Measurements from ENCODE around the gene HMGXB4.

The HMGXB4 gene, protein sequence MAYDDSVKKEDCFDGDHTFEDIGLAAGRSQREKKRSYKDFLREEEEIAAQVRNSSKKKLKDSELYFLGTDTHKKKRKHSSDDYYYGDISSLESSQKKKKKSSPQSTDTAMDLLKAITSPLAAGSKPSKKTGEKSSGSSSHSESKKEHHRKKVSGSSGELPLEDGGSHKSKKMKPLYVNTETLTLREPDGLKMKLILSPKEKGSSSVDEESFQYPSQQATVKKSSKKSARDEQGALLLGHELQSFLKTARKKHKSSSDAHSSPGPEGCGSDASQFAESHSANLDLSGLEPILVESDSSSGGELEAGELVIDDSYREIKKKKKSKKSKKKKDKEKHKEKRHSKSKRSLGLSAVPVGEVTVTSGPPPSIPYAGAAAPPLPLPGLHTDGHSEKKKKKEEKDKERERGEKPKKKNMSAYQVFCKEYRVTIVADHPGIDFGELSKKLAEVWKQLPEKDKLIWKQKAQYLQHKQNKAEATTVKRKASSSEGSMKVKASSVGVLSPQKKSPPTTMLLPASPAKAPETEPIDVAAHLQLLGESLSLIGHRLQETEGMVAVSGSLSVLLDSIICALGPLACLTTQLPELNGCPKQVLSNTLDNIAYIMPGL

DNA sequence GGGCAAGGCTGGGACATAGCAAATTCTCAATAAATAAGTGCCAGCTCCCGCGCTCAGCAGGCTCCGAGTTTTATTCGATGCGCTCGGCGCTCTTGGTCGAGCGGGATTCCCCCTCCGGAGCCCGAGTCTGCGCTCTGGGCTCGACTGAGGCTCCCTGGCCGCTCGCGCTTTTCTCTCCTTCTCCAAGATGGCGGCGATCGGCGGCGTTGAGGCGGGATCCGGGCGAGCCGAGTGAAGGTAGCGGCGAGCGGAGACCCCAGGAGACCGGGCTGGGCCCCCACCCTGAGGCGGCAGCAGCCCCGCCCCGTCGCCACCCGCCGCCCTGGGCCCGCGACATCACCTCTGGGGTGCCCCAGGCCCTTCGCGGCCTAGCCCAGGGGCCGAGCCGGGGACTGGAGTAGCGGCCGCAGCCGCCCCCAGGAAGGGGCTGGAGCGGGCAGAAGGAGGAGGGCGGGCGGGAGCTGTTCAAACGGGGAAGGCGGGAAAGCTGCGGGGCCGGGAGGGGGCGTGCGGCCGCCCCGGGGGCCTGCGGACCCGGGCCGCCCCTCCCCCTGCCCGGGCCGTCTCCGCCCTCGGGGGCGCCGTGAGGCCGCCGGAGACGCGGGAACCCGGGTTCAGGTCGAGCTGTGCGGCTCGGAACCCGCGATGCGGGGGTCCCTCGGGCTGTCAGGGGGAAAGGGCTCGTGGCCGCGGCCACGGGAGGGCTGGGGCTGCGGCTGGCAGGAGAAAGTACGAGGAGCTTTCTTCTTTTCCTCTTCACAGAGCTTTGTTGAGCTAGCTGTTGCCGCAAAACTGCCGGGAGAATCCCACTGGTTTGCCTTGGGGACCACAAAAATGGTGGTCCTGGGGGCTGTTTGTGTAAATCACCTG, at the start of gene HMGXB4:
Gene HMGXB4 (plus strand): TSS at position 173 of the 870 bp plus-strand sequence. CDS start 4,898 bp downstream, outside the sequence.
- DNase-seq (ENCODE audit: low read depth, low spot score) = peak; percentile 38
- TF ChIP-seq, protein P1, sequence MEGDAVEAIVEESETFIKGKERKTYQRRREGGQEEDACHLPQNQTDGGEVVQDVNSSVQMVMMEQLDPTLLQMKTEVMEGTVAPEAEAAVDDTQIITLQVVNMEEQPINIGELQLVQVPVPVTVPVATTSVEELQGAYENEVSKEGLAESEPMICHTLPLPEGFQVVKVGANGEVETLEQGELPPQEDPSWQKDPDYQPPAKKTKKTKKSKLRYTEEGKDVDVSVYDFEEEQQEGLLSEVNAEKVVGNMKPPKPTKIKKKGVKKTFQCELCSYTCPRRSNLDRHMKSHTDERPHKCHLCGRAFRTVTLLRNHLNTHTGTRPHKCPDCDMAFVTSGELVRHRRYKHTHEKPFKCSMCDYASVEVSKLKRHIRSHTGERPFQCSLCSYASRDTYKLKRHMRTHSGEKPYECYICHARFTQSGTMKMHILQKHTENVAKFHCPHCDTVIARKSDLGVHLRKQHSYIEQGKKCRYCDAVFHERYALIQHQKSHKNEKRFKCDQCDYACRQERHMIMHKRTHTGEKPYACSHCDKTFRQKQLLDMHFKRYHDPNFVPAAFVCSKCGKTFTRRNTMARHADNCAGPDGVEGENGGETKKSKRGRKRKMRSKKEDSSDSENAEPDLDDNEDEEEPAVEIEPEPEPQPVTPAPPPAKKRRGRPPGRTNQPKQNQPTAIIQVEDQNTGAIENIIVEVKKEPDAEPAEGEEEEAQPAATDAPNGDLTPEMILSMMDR (IDR thresholded peaks at IDR 0.05; ENCODE audit: insufficient read depth, low read length, missing control alignments) = peak; percentile 5
- H3K4me3 ChIP-seq (ENCODE audit: low read depth, low read length) = peak within 1 kb of the TSS; percentile 72
- ChIA-PET POLR2A (interaction anchor here (0.5 kb wide), 1 partner anchor 103 kb away, joined by 3 read pairs; no protein-coding TSS in a partner anchor), CTCF (interaction anchor here (1.5 to 3.8 kb wide), 3 partner anchors 12 to 27 kb away, joined by 4 to 16 read pairs (median 10); no protein-coding TSS in a partner anchor)

DNA sequence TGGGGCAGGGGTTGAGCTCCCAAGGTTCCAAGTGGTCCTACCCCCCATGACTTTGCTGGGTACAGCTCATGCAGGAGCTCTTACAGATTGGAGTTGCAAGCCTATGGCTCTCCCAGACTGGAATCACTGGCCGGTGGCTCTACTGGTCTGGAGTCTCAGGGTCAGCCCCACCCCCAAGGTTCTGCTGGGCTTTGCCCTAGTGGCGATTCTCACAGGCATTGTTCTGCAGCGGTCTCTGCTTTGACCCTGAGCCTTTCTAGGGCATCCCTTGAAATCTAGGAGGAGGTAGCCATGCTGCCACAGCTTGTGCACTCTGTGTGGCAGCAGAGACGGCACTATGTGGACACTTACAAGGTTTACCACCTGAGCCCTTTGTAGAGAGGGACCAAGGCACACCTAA, 49.3 kb upstream of the HMGXB4 start:
- H3K4me3 ChIP-seq (ENCODE audit: low read depth, low read length) = no peak overlapping the region
- POLR2A ChIA-PET = no interaction called here
- CTCF ChIA-PET = no interaction called here
- DNase-seq (ENCODE audit: low read depth, low spot score) = no peak
- TF ChIP-seq, protein P1 (IDR thresholded peaks at IDR 0.05; ENCODE audit: insufficient read depth, low read length, missing control alignments) = no peak

DNA sequence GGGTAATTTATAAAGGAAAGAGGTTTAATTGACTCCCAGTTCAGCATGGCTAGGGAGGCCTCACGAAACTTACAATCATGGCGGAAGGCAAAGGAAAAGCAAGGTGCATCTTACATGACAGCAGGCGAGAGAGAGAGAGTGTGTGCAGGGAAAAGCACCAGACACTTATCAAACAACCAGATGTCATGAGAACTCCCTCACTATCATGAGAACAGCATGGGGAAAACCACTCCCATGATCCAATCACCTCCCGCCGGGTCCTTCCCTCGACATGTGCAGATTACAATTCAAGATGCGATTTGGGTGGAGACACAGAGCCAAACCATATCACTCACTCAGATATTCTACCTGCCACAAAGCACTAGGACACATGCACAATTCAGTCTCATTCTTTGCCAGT, 48.1 kb upstream of the HMGXB4 start:
- TF ChIP-seq, protein P1 (IDR thresholded peaks at IDR 0.05; ENCODE audit: insufficient read depth, low read length, missing control alignments) = no peak
- no peak for DNase-seq (ENCODE audit: low read depth, low spot score)
- H3K4me3 ChIP-seq (ENCODE audit: low read depth, low read length) = no peak overlapping the region
- CTCF ChIA-PET = no interaction called here
- POLR2A ChIA-PET = no interaction called here

DNA sequence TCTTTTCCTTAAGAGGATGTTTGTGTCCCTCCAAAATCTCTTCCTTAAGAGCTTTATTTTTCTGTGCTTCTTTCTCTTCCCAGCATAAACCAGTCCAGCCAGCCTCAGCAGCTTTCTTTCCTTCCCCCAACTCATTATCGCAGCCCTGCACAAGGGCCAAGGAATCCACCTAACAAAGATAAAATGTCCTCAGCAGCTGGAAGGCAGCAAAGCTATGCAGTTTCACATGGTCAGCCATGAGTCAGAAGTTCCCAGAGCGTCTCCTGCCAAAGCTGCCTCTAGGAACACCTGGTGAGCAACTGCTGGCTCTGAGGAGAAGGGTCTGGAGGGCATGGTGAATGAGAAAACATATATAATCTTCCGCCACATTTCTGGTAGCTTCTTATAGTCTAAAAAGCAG, 45.3 kb upstream of the HMGXB4 start:
- ChIA-PET CTCF (interaction anchor here (0.8 to 1.0 kb wide), 2 partner anchors 13 to 57 kb away, joined by 3 read pairs; no protein-coding TSS in a partner anchor), POLR2A (no interaction called here)
- TF ChIP-seq, protein P1 (IDR thresholded peaks at IDR 0.05; ENCODE audit: insufficient read depth, low read length, missing control alignments) = no peak
- no peak for DNase-seq (ENCODE audit: low read depth, low spot score)
- no peak overlapping the region for H3K4me3 ChIP-seq (ENCODE audit: low read depth, low read length)

DNA sequence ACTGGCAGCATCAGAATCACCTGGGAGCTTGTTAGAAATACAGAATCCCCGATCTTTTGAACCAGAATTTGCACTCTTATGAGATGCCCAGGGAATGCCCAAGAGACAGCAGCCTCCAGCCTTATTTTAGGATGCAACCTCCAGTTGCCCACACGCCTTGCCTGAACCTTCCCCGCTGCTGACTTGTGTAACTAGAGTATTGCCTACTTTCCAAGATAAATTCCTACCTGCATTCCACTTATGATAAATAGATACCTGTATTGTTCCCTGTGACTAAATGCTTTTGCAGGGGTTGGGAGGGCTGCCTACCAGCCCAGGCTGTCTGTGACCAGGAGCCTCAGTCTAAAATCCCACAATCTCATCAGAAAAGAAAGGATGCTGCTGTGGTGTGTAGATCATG, 44.3 kb upstream of the HMGXB4 start:
- ChIA-PET CTCF (no interaction called here), POLR2A (no interaction called here)
- no peak for DNase-seq (ENCODE audit: low read depth, low spot score)
- H3K4me3 ChIP-seq (ENCODE audit: low read depth, low read length) = no peak overlapping the region
- TF ChIP-seq, protein P1 (IDR thresholded peaks at IDR 0.05; ENCODE audit: insufficient read depth, low read length, missing control alignments) = no peak

All from AG04449 (cell line).